NCI-H526 treated with DMSO at 0.1 percent for 48 hours (cell line): ENCODE results near the gene SHANK2.

Source experiments
- DNase-seq: peaks from one replicate; lab custom pipeline; 2025; lab: John Stamatoyannopoulos, UW

Gene SHANK2

GRCh38 chr11:71202598-71202944 is 49.8 kb downstream of the SHANK2 start:
- DNase-seq, result no peak
